ENCODE results near the gene PAPOLA. TPM values are rescaled to one million over a fixed set of nuclear protein-coding genes. Genes with fewer than 3 reads are reported as not detected.

PAPOLA gene
- total and polyA plus RNA-seq, 9 of the 15 experiments (the other 6 are each of a cell fraction or from before 2014, with no cell fraction given): 51.1 to 199 (median 95.8) TPM

Other genes starting within 250 kb of the PAPOLA start
- gene BDKRB1, start 246.2 kb upstream of the PAPOLA start, total RNA-seq (2014; rRNA removed): 0.09 and 0.29 TPM in 2 replicates
- gene BDKRB1, start 246.2 kb upstream of the PAPOLA start, total RNA-seq (2014; rRNA removed; fragmentation: Illumina TruSeq; extraction: Trizol): 0.07 and 0.13 TPM in 2 replicates
- 0.22 TPM in 1 of 2 replicates, not detected in the other for gene BDKRB1, start 246.2 kb upstream of the PAPOLA start, total RNA-seq (2015; rRNA removed; fragmentation: Illumina TruSeq; extraction: Trizol)
- gene BDKRB1, start 246.2 kb upstream of the PAPOLA start, total RNA-seq (2021): 0.09 and 0.20 TPM in 2 replicates
- gene BDKRB1, start 246.2 kb upstream of the PAPOLA start, polyA plus RNA-seq (2011; rRNA removed): 0.10 TPM in 1 of 2 replicates, not detected in the other
- 0.06 and 0.11 TPM in 2 replicates for gene BDKRB1, start 246.2 kb upstream of the PAPOLA start, polyA plus RNA-seq (2014; fragmentation: Illumina TruSeq; extraction: Trizol)
- gene BDKRB1, start 246.2 kb upstream of the PAPOLA start, polyA plus RNA-seq (2014; fragmentation: Nextera tagmentation; extraction: Ambion mirVana): under 1 TPM in 1 of 2 experiments, not detected in 1; 0.06 TPM
- 0.23 TPM in 1 of 2 replicates, not detected in the other for gene BDKRB1, start 246.2 kb upstream of the PAPOLA start, polyA plus RNA-seq (2014; rRNA removed)
- 7.1 and 10.4 TPM in 2 replicates for gene ATG2B, start 139.0 kb upstream of the PAPOLA start, total RNA-seq (2014; rRNA removed)
- gene ATG2B, start 139.0 kb upstream of the PAPOLA start, total RNA-seq (2014; rRNA removed; fragmentation: Illumina TruSeq; extraction: Trizol): 12.3 and 13.9 TPM in 2 replicates
- gene ATG2B, start 139.0 kb upstream of the PAPOLA start, total RNA-seq (2015; rRNA removed; fragmentation: Illumina TruSeq; extraction: Trizol): 7.5 and 8.7 TPM in 2 replicates
- gene ATG2B, start 139.0 kb upstream of the PAPOLA start, total RNA-seq (2021): 9.8 and 12.9 TPM in 2 replicates
- gene ATG2B, start 139.0 kb upstream of the PAPOLA start, polyA plus RNA-seq (2011; rRNA removed): 7.0 and 7.9 TPM in 2 replicates
- 9.8 and 11.3 TPM in 2 replicates for gene ATG2B, start 139.0 kb upstream of the PAPOLA start, polyA plus RNA-seq (2014; fragmentation: Illumina TruSeq; extraction: Trizol)
- 1 to 10 TPM in 1 of 2 experiments, under 1 TPM in 1; 0.83 to 1.6 TPM for gene ATG2B, start 139.0 kb upstream of the PAPOLA start, polyA plus RNA-seq (2014; fragmentation: Nextera tagmentation; extraction: Ambion mirVana)
- gene ATG2B, start 139.0 kb upstream of the PAPOLA start, polyA plus RNA-seq (2014; rRNA removed): 8.0 and 9.4 TPM in 2 replicates
- gene GSKIP, start 138.9 kb upstream of the PAPOLA start, total RNA-seq (2014; rRNA removed): 12.9 and 14.1 TPM in 2 replicates
- gene GSKIP, start 138.9 kb upstream of the PAPOLA start, total RNA-seq (2014; rRNA removed; fragmentation: Illumina TruSeq; extraction: Trizol): 33.2 and 39.0 TPM in 2 replicates
- gene GSKIP, start 138.9 kb upstream of the PAPOLA start, total RNA-seq (2015; rRNA removed; fragmentation: Illumina TruSeq; extraction: Trizol): 21.3 and 22.2 TPM in 2 replicates
- 18.4 and 21.3 TPM in 2 replicates for gene GSKIP, start 138.9 kb upstream of the PAPOLA start, total RNA-seq (2021)
- 15.6 and 22.2 TPM in 2 replicates for gene GSKIP, start 138.9 kb upstream of the PAPOLA start, polyA plus RNA-seq (2011; rRNA removed)
- 28.5 and 33.5 TPM in 2 replicates for gene GSKIP, start 138.9 kb upstream of the PAPOLA start, polyA plus RNA-seq (2014; fragmentation: Illumina TruSeq; extraction: Trizol)
- gene GSKIP, start 138.9 kb upstream of the PAPOLA start, polyA plus RNA-seq (2014; fragmentation: Nextera tagmentation; extraction: Ambion mirVana): 10 to 100 TPM; 47.6 to 58.9 TPM
- gene GSKIP, start 138.9 kb upstream of the PAPOLA start, polyA plus RNA-seq (2014; rRNA removed): 14.5 and 14.6 TPM in 2 replicates
- gene AK7, start 110.3 kb upstream of the PAPOLA start, total RNA-seq (2014; rRNA removed): 0.18 and 0.86 TPM in 2 replicates
- gene AK7, start 110.3 kb upstream of the PAPOLA start, total RNA-seq (2014; rRNA removed; fragmentation: Illumina TruSeq; extraction: Trizol): 1.4 and 1.6 TPM in 2 replicates
- gene AK7, start 110.3 kb upstream of the PAPOLA start, total RNA-seq (2015; rRNA removed; fragmentation: Illumina TruSeq; extraction: Trizol): 0.43 and 0.53 TPM in 2 replicates
- gene AK7, start 110.3 kb upstream of the PAPOLA start, total RNA-seq (2021): 0.98 TPM in 2 replicates
- gene AK7, start 110.3 kb upstream of the PAPOLA start, polyA plus RNA-seq (2011; rRNA removed): 0.62 and 1.3 TPM in 2 replicates
- 0.89 and 1.0 TPM in 2 replicates for gene AK7, start 110.3 kb upstream of the PAPOLA start, polyA plus RNA-seq (2014; fragmentation: Illumina TruSeq; extraction: Trizol)
- gene AK7, start 110.3 kb upstream of the PAPOLA start, polyA plus RNA-seq (2014; fragmentation: Nextera tagmentation; extraction: Ambion mirVana): 1 to 10 TPM in 1 of 2 experiments, under 1 TPM in 1; 0.94 to 1.1 TPM
- gene AK7, start 110.3 kb upstream of the PAPOLA start, polyA plus RNA-seq (2014; rRNA removed): 0.81 and 1.1 TPM in 2 replicates

Data from K562 (cell line).